Activated CD4-positive, CD25-positive, alpha-beta regulatory T cell treated with anti-CD3 and anti-CD28 coated beads, Interleukin-2, amount 50 U/mL, for 24 hours (primary cell): ENCODE measurements around the gene ARID5A.
"Not testable (repeated sequence)": the region's sequence is repeated elsewhere in the genome, so short reads cannot be mapped to it uniquely, and the experiment has no call there.

Experiments
- ATAC-seq, 2 donors: fragments of 150-1000 bp; cut with Tn5 transposase; one replicate each; pipeline ENCODE4 v1.10.0; 2021; ENCODE audit warnings: mild to moderate bottlenecking in 1 of 2, moderate library complexity in 1 of 2

The ARID5A gene, protein sequence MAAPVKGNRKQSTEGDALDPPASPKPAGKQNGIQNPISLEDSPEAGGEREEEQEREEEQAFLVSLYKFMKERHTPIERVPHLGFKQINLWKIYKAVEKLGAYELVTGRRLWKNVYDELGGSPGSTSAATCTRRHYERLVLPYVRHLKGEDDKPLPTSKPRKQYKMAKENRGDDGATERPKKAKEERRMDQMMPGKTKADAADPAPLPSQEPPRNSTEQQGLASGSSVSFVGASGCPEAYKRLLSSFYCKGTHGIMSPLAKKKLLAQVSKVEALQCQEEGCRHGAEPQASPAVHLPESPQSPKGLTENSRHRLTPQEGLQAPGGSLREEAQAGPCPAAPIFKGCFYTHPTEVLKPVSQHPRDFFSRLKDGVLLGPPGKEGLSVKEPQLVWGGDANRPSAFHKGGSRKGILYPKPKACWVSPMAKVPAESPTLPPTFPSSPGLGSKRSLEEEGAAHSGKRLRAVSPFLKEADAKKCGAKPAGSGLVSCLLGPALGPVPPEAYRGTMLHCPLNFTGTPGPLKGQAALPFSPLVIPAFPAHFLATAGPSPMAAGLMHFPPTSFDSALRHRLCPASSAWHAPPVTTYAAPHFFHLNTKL

DNA sequence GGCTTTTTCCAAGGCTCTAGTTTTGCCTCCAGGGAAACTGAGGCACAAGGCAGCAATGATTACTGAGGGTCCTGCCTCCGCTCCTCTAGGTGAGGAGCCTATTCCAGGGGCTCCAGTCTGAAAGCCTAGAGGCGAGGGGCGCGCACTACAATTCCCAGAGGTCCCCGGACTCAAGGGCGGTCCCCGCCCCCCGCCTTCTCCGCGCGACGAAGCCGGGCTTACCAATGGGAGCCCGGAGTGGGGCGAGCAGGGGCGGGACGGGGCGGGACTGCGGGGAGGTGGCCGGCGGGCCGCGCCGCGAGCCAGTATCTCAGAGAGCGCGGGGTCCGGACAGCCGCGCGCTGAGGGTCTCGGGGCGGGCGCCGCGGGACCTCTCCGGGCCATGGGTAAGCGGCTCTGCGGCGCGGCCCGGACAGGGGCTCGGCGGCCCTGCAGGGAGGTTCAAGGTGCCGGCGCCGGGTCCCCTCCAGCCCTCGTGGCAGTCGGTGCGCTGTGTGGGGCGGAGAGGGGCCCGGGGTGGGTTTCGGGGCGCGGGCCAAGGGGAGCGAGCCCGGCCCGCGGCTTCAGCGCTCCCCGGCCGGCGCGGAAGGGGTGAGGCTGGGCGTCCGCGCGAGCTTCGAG lies at the start of gene ARID5A:
Gene ARID5A (plus strand): TSS at position 308 of the 621 bp plus-strand sequence. CDS start 75 bp downstream, at position 383.
- ATAC-seq: peak; percentile 69 to 72

DNA sequence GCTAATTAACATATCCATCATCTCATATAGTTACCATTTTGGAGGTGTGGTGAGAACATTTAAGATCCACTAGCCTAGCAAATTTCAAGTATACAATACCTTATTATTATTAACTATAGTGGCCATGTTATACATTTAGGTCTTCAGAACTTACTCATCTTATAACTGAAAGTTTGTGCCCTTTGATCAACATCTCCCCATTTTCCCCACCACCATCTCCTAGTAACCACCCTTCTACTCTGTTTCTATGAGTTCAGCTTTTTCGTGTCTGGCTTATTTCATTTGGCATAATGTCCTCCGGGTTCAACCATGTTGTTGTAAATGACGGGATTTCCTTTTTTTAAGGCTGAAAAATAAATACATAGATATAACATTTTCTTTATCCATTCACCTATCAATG lies 47.3 kb upstream of the ARID5A start:
- ATAC-seq: no peak

DNA sequence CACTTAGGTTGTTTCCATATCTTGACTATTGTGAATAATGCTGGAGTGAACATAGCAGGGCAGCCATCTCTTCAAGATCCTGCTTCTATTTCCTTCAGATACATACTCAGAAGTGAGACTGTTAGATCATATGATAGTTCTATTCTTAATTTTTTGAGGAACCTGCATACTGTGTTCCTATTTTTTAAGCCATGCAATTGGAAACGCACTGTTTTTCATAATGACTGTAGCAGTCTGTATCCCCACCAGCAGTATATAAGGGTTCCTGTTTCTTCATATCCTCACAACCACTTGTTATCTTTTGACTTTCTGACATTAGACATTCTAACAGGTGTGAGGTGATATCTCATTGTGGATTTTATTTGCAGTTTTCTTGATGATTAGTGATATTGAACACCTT lies 46.9 kb upstream of the ARID5A start:
- no peak for ATAC-seq

DNA sequence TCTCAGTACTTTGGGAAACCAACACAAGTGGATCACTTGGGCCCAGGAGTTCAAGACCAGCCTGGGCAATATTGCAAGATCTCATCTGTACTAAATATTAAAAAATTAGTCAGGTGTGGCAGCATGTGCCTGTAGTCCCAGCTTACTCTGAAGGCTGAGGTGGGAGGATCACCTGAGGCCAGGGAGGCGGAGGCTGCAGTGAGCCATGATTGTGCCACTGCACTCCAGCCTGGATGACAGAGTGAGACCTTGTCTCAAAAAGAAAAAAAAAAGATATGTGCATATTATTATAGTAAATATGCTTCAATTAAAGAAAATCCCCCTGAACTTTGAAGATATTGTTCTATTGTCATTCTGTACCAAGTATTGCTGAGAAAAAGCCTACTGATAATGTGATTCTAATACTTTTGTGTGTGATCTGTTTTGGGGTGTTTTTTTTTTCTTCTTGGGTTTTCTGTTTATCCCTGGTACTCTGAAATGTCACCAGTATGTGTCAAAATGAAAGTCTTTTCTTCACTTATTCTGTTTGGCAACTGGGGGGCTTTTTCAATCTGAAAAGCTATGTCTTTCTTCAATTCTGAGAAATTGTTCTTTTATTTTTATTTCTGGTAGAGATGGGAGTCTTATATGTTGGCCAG lies 44.6 kb upstream of the ARID5A start:
- ATAC-seq: peak; percentile 62 to 69

DNA sequence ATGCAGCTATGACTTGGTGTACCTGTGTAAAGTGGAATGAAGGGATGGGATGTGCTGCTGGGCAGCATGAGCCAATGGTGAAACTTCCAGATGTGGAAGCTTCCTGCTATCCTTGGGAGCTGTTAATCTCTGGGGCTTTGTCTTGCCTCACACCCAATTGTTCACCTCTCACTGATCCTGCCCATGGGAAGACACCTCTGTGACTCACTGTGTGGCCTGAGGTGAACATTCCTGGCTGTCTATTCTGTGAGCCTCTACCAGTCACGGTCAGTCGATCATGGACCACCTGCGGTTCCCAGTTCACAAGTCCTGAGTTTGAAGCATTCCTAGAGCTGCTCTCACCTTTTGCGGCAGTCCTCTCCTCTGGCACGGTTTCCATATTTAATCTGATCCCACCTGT lies 43.5 kb upstream of the ARID5A start:
- ATAC-seq: no peak

DNA sequence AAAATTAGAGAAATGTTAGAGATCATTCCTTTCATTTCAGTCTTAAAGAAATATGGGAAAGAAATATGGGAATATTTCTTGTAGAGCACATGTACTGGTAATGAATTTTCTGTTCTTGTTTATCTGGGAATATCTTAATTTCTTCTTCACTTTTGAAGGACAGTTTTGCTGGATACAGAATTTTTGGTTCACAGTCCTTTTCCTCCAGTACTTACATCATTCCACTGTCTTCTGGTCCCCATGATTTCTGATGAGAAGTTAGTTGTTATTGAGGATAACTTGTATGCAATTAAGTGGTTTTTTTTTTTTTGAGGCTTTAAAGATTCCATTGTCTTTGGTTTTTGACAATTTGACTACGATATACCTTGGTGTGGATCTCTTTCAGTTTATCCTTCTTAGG lies 42.4 kb upstream of the ARID5A start:
- no peak for ATAC-seq

DNA sequence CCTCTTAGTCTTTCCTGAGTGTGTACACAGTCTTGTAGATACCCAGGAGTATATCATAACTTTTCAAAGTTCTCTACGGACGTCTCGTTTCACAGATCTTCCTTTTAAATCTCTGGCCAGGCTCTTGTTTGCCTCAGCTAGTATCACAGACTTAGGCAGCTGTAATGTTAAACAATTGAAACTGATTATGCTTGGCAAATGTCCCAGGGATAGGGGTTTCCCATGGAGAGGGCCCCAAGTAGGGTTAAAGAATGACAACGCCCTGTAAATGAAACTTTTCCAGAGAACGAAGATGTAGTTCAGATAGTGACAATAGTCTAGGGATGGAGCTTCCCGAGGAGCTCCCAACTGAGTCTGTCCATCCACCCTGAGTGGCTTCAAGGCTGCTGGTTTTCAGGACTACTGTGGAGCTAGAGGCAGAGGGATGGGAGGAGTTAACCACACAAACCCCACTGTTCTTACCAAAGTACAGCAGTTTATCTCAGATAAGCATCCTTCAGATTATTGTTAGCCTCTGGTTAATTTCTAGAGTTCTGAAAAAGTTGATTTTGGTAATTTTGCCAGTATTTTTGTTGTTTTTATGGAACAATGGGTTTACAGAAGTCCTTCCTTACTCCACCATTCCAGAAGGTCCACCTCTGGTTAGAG lies 40.4 kb upstream of the ARID5A start:
- no peak for ATAC-seq

DNA sequence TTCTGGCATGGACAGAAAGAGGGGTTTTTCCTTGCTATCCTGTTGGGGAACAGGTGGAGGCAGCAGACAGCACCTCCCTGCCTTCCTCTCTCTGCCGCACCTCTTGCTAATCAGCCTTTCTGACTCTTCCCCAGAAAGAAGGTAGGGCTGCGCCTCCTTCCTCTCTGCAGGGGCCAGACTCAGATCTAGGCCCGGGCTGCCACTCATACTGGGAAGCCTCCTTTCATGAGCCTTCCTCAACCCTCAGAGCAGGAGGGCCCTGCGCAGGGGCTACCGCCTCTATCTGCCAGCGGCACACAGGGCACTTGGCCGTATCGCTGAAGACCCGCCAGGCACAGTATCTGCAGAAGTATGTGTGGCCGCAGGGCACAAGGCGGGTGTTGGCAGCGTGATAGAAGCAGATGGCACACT lies 38.5 kb upstream of the ARID5A start:
- no peak for ATAC-seq

DNA sequence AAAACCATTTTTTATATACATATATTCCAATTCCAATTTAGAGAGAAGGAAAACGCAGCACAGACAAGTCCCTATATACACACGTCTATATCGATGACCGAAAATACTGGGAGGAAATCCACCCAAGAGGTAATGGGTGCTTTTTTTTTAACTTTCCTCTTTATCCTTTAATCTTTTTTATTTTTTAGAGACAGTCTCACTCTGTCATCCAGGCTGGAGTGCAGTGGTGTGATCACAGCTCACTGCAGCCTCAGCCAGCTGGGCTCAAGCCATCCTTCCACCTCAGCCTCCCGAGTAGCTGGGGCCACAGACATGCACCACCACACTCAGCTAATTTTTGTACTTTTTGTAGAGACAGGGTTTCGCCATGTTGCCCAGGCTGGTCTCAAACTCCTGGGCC lies 37.9 kb upstream of the ARID5A start:
- not testable (repeated sequence) for ATAC-seq

DNA sequence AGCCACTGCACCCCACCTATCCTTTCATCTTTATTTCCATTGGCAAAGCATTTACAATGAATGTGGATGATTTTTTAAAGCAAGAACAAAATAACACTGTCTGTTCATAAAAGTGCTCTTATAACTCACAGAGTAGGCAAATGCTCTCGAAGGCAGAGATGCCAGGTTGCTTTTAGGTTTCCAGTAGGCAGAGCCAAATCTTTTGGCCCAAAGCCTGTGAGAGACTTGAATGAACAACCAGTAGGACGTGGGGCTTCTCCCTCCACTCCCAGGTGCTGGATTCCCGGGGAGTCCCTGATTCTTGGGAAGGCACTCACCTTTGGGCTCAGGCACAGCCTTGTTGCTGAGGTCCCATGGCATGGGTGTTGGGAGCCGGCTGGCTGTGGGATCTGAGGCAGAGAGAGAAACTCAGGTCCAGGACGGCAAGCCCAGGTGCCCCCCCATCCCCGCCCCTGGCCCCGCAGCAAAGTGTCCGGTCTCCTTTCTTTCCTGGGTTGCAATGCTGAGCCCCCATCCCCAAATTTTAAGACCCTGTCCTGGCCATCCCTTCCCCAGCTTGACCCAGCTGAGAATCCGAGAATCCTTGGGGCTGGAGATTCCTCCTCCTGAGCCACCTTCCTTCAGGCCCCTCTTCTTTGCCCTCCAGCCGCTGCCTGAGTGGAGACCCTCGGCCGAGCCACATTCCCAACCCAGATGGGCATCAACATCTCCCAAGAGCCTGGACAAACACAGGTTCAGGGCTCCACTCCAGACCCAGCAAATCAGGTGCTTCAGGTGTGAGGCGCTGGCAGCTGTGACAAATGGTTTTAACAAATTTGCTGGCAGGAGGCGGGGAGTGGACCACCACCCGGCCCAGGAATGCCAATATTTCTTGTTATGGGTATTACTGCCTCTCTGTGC lies 37.2 kb upstream of the ARID5A start:
- no peak for ATAC-seq

DNA sequence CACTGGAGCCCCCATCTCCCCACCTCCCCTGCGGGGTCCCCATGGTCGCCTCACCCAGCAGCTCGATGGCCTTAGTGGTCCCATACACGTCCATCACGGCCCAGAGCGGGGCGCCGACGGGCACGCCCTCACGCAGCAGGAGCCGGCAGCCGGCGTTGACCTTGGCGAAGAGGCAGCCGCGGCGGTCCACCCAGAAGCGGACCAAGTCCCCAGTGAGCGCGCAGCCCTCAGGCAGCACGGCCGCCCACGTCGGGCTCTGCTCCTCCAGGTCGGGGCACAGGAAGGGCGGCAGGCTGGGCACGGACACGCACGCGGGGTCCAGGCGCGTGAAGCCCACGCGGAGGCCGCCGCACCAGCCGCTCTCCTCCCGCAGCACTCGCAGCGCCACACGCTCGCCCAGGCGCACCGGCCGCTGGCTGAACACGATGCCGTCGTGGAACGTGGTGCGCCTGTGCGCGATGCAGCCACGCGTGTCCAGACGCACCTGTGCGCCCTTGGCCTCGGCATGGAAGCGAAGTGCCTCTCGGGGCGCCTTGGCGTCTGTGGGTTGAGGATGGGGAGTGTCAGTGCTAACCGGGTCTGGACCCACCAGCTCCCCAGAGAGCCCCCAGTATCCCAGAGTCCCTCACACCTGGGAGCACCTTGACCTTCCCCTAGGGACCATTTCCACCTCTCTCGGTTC lies 36.0 kb upstream of the ARID5A start:
- no peak for ATAC-seq

DNA sequence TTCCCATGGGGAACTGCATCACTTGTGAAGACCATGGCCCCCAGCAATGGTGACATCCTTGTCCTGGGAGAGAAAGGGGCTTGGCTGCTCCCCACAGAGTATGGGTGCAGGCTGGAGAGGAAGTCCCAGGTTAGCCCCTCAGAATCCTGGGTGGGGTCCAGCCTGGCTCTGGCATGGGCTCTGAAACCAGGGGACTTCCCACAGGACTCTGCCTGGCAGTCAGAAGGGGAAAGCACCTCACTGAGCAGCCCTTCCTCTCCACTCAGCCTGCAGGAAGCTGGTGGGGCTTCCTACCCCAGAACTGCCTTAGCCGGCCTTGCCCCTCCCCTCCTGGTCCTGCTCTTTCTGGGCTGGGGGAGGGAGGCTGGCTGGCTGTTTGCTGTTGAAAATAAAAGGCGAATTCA lies 35.1 kb upstream of the ARID5A start:
- peak; percentile 51 to 53 for ATAC-seq

DNA sequence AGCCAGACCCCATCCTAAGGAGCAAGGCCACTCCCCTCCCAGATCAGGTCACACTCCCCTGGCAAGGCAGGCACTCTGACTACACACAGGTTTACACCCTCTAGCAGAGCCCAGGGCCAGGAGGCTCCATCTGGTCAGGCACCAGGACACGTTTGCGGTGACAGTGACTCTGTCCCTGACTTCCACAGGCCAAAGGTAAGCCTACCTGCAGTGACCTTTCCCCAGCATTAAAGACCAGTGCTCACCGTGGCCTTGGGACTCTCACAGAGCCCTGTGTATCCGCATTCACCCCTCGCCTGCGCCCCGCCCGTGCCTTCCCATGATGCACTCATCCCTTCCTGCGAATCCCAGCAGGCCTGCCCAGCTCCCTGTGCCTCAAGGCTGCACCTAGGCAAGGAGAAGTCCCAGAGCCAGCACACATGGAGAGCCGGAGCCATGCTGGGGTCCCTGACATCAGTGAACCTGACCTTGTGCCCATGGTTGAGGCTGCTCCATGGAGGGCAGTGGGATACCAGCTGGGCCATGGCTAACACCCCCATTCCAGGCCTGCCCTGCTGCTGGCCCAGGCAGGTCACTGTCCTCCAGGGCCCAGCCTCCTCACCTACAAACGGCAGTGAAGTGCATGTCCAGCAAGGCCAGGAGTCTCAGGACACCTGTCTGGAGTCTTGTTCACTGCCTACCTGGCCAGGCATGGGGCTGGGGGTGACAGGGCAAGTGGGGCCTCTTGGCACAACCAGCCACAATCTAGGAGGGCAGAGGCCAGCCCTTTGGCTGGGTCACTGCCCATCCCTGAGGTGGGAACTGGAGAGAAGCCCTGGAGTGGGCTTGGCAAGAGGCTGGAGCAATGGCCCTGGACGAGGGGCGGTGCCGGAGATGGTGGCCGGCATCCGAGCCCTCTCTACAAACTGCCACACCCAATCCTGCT lies 34.4 kb upstream of the ARID5A start:
- peak in 1 of 2 donors; percentile 17 for ATAC-seq

DNA sequence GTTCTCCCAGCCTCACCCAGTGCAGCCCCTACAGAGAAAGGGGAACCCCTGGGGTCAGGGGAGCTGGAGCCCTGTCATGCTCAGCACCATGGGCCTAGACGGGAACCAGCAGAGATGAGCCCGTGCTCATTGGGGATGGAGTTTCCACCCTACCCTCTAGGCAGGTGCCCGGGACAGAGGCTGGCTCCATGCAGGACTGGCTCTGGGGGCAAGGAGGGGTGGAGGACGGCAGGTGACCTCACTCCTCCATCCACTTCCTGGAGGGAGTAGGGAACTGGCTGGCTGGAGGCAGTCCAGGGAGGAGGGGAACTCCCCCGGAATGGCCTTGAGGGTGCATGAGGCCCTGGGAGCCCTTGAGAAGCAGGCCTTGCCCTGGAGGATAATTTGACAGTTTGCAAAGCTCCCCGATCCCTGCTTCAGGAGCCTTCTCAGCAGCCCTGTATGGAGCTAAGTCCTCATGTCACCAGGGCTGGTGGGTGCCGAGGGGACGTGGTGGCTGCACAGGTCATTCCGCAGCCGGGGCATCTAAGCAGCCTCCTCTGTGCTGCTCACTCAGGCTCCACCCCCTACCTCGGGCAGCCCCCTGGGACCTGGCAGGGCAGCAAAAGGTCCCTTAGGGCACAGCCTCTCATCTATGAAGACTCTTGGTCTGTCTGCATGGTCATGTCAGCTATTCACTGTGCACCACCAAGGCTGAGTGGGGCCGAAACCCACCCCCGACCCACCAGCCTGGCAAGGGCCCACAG lies 33.5 kb upstream of the ARID5A start:
- ATAC-seq: no peak

DNA sequence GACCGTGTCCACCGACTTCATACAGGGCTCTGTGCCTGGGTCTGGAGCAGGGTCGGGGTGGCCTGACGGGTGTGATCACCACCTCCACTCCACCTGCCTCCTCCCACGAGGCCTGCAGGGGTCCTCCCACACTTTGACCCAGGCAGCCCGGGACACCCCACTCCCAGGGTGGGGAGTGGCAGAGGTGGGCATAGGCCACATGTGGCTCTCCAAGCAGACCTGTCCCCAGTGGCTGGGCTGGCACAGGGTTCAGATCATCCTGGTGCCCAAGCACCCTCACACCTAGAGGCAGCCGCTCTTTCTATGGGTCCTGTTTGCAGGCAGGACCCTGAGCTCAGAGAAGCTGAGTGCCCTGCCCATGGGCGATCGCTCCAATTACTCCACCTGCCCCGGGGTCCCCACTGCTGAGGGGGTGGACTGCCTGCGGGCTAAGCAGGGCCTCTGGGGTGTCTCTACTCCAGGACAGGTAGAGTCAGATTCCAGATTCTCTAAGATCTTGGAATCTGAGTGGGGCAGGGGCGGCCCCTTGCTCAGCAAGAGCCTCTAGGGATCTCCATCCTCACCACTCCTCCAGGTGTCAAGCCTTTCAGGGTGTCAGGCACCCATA lies 32.8 kb upstream of the ARID5A start:
- ATAC-seq: no peak

DNA sequence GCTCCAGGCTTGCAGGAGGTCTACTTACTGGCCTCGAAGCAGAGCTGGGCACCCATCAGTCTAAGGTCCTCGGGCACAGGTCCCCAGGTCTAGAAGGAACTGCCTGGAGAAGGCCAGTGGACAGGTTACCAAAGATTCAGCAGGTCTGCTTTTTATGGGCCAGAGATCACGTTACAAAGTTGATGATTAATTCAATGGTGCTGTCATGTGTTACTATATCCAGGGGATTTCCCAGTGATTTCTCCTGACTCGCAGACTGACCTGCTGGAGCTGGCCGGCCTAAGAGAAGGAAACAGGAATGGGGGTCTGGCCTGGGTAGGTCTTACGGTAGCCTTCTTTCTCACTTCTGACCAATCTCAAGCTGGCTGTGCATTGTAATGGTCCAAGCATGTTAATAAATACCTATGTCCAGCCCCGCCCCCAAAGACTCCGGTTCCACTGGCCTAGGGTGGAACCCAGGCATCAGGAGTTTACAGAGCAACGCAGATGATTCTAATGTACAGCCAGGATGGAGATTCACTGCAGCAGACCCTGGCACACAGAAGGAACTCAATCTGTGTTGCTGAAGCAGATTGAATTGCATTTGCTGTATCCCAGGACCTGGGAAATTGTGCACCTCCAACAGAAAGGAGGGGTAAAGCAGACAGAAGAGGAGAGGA lies 31.2 kb upstream of the ARID5A start, which contains the start of gene NEURL3:
Gene NEURL3 (minus strand): TSS at position 127 of the 659 bp plus-strand sequence. CDS start 71 bp downstream, at position 56.
- ATAC-seq: no peak

DNA sequence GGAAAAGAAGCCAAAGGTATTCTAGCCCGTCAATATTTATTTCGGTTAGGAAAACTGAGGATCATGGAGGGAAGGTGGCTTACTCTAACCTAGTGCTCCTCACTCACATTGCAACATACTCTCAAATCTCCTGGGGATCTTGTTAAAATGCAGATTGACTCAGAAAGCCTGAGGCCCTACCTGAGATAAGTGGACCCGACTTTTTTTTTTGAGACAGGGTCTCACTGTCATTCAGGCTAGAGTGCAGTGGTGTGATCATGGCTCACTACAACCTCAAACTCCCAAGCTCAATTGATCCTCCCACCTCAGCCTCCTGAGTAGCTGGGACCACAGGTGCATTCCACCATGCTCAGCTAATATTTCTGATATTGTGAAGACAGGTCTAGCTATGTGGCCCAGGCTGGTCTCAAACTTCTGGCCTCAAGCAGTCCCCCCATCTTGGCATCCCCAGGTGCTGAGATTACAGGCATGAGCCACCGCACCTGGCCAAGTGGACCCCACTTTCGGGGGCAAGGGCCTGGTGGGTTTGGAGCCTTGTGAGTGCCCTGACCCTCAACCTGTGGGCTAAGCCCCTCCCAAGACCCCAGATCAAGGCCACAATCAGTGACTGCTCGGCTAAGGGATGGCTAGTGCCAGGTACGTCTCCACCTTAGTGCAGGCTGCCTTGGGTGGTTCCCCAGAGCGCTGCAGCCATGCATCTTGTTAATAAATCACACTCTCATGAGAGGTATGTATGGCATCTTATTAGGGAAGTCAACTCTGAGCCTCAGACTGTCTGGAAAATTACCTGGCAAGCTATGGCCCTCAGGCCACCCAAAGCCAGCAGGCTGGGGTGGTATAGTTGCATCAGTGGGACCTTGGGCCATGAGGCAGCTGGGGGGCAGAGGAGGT lies 30.3 kb upstream of the ARID5A start:
- ATAC-seq: no peak
